Muscle layer of duodenum (tissue), 2 donors: ENCODE data around the gene ECSIT.

Experiments
- H3K27ac ChIP-seq: one replicate; pipeline ENCODE4 v1.7.0; 2013; ENCODE audit warnings: mild to moderate bottlenecking, low read length
- H3K27me3 ChIP-seq: one replicate; pipeline ENCODE4 v1.7.0; 2013; ENCODE audit warnings: low read depth, mild to moderate bottlenecking, control low read depth, low read length
- H3K36me3 ChIP-seq, 2 donors: one replicate each; pipeline ENCODE4 v1.7.0; 2013; ENCODE audit warnings: low read length in 2 of 2, control low read depth in 1 of 2, mild to moderate bottlenecking in 1 of 2; ENCODE audit not compliant: insufficient read depth in 2 of 2, control insufficient read depth in 1 of 2
- H3K4me1 ChIP-seq, 2 donors: one replicate each; pipeline ENCODE4 v1.7.0; 2013; ENCODE audit warnings: low read length in 2 of 2, mild to moderate bottlenecking in 2 of 2, control low read depth in 1 of 2, moderate library complexity in 1 of 2; ENCODE audit not compliant: insufficient read depth in 2 of 2, control insufficient read depth in 1 of 2
- H3K4me3 ChIP-seq, 2 donors: one replicate each; pipeline ENCODE4 v1.7.0; 2013; ENCODE audit warnings: low read length in 2 of 2, low read depth in 1 of 2, mild to moderate bottlenecking in 1 of 2
- H3K9me3 ChIP-seq, 2 donors: one replicate each; pipeline ENCODE4 v1.7.0; 2013; ENCODE audit warnings: low read length in 2 of 2, control low read depth in 1 of 2, mild to moderate bottlenecking in 1 of 2; ENCODE audit not compliant: control insufficient read depth in 1 of 2
- donor health status: healthy.

Gene ECSIT

GRCh38 chr19:11563532-11563931 is 34.6 kb upstream of the ECSIT start:
- H3K27ac ChIP-seq: no peak overlapping the region
- no peaks in the 10 kb centered on the region for H3K9me3 ChIP-seq
- peaks cover 0 to 13% of the 10 kb centered on the region in 2 donors for H3K4me1 ChIP-seq
- H3K36me3 ChIP-seq: no peaks in the 10 kb centered on the region
- H3K4me3 ChIP-seq: no peak overlapping the region
- no peaks in the 10 kb centered on the region for H3K27me3 ChIP-seq

- Histone ChIP-seq H3K27me3 (no peaks in the 10 kb centered on the region), H3K27ac (no peak overlapping the region), H3K4me1 (peaks cover 6 to 31% of the 10 kb centered on the region in 2 donors), H3K9me3 (no peaks in the 10 kb centered on the region), H3K4me3 (no peak overlapping the region), H3K36me3 (peaks cover 2 to 3% of the 10 kb centered on the region in 2 donors)
Observed at GRCh38 chr19:11560404-11561051, 31.6 kb upstream of the ECSIT start.

- Histone ChIP-seq H3K27ac (peak within 1 kb of the TSS; percentile 74), H3K9me3 (no peaks in the 10 kb centered on the region), H3K4me1 (peaks cover 6 to 34% of the 10 kb centered on the region in 2 donors), H3K36me3 (peaks cover 5 to 11% of the 10 kb centered on the region in 2 donors), H3K4me3 (peak within 1 kb of the TSS; percentile 91 to 99), H3K27me3 (no peaks in the 10 kb centered on the region)
Observed at GRCh38 chr19:11558881-11559828, 30.2 kb upstream of the ECSIT start, which contains the start of gene ELOF1. TSS of gene ELOF1 (minus strand) at chr19:11559230. CDS start at chr19:11554347, 4,883 bp downstream.

GRCh38 chr19:11556634-11557420 is 27.9 kb upstream of the ECSIT start:
- Histone ChIP-seq H3K4me3 (no peak overlapping the region), H3K27me3 (no peaks in the 10 kb centered on the region), H3K36me3 (peaks cover 10 to 25% of the 10 kb centered on the region in 2 donors), H3K27ac (no peak overlapping the region), H3K4me1 (peaks cover 6 to 34% of the 10 kb centered on the region in 2 donors), H3K9me3 (no peaks in the 10 kb centered on the region)

- Histone ChIP-seq H3K36me3 (peaks cover 10 to 26% of the 10 kb centered on the region in 2 donors), H3K9me3 (no peaks in the 10 kb centered on the region), H3K27ac (no peak overlapping the region), H3K4me3 (no peak overlapping the region), H3K27me3 (no peaks in the 10 kb centered on the region), H3K4me1 (peaks cover 6 to 29% of the 10 kb centered on the region in 2 donors)
Observed at GRCh38 chr19:11555246-11555645, 26.3 kb upstream of the ECSIT start.

- no peak overlapping the region for H3K27ac ChIP-seq
- no peaks in the 10 kb centered on the region for H3K27me3 ChIP-seq
- H3K4me1 ChIP-seq: peaks cover 6 to 23% of the 10 kb centered on the region in 2 donors
- no peaks in the 10 kb centered on the region for H3K9me3 ChIP-seq
- peaks cover 10 to 37% of the 10 kb centered on the region in 2 donors for H3K36me3 ChIP-seq
- H3K4me3 ChIP-seq: no peak overlapping the region
Observed at GRCh38 chr19:11554160-11554559, 25.2 kb upstream of the ECSIT start.

- Histone ChIP-seq H3K36me3 (peaks cover 13 to 44% of the 10 kb centered on the region in 2 donors), H3K27me3 (no peaks in the 10 kb centered on the region), H3K27ac (no peak overlapping the region), H3K9me3 (no peaks in the 10 kb centered on the region), H3K4me1 (peaks cover 1 to 13% of the 10 kb centered on the region in 2 donors), H3K4me3 (no peak overlapping the region)
Observed at GRCh38 chr19:11552666-11553372, 23.9 kb upstream of the ECSIT start.

- Histone ChIP-seq H3K4me3 (no peak overlapping the region), H3K9me3 (no peaks in the 10 kb centered on the region), H3K36me3 (peaks cover 14 to 51% of the 10 kb centered on the region in 2 donors), H3K27me3 (no peaks in the 10 kb centered on the region), H3K4me1 (peaks cover 0 to 6% of the 10 kb centered on the region in 2 donors), H3K27ac (no peak overlapping the region)
Observed at GRCh38 chr19:11551603-11552235, 22.8 kb upstream of the ECSIT start.

GRCh38 chr19:11550265-11550664 is 21.3 kb upstream of the ECSIT start:
- no peaks in the 10 kb centered on the region for H3K9me3 ChIP-seq
- H3K4me3 ChIP-seq: no peak overlapping the region
- peaks cover 0 to 6% of the 10 kb centered on the region in 2 donors for H3K4me1 ChIP-seq
- H3K27me3 ChIP-seq: no peaks in the 10 kb centered on the region
- H3K36me3 ChIP-seq: peaks cover 9 to 55% of the 10 kb centered on the region in 2 donors
- no peak overlapping the region for H3K27ac ChIP-seq

GRCh38 chr19:11549386-11549953 is 20.5 kb upstream of the ECSIT start:
- peaks cover 9 to 51% of the 10 kb centered on the region in 2 donors for H3K36me3 ChIP-seq
- H3K4me1 ChIP-seq: peaks cover 0 to 10% of the 10 kb centered on the region in 2 donors
- no peaks in the 10 kb centered on the region for H3K27me3 ChIP-seq
- H3K27ac ChIP-seq: no peak overlapping the region
- no peaks in the 10 kb centered on the region for H3K9me3 ChIP-seq
- no peak overlapping the region for H3K4me3 ChIP-seq
